Thoracic aorta (tissue), 2 donors: ENCODE data around the gene WDR7. TPM values are rescaled to one million over a fixed set of nuclear protein-coding genes. Genes with fewer than 3 reads are reported as not detected.

Source experiments
- ATAC-seq: fragments of 150-250 bp; one replicate; pipeline ENCODE4 v1.8.0; 2017; ENCODE audit warnings: low read depth; ENCODE audit not compliant: insufficient number of reproducible peaks, low FRiP score
- DNase-seq: peaks from one replicate; pipeline ENCODE4 v3.0.0-alpha.2; 2020; ENCODE audit warnings: low spot score
- H3K27ac ChIP-seq, 2 donors: fragments of 200-600 bp; sonication (generic); 1 replicate in 1 of 2; 2 replicates in 1 of 2; pipeline ENCODE4 v1.5.1; 2016; ENCODE audit warnings: mild to moderate bottlenecking in 2 of 2, moderate library complexity in 2 of 2
- H3K27me3 ChIP-seq: fragments of 200-600 bp; sonication (generic); replicated peaks from 2 replicates; pipeline ENCODE4 v1.6.0; 2016; ENCODE audit warnings: mild to moderate bottlenecking; ENCODE audit not compliant: insufficient read depth
- H3K36me3 ChIP-seq: fragments of 200-600 bp; sonication (generic); one replicate; pipeline ENCODE4 v1.5.1; 2016
- H3K4me1 ChIP-seq, 2 donors: fragments of 200-600 bp; sonication (generic); 1 replicate in 1 of 2; 2 replicates in 1 of 2; pipeline versions ENCODE4 v1.5.1 to v1.6.0; 2016; ENCODE audit warnings: low read depth in 2 of 2, mild to moderate bottlenecking in 1 of 2; ENCODE audit not compliant: control insufficient read depth in 1 of 2
- H3K4me3 ChIP-seq: fragments of 200-600 bp; sonication (generic); 2 replicates; pipeline ENCODE4 v1.5.1; 2016; ENCODE audit warnings: mild to moderate bottlenecking
- H3K9me3 ChIP-seq: fragments of 200-600 bp; sonication (generic); 2 replicates; pipeline ENCODE4 v1.5.1; 2016
- total RNA-seq, 2 donors: library from RNA; depleted of rRNA; stranded (reverse); fragments of >200 nt; gene quantifications; one replicate each; pipeline versions ENCODE4 v1.1.0 to v1.2.3, GENCODE V29; 2016
- TF ChIP-seq, protein P1 (sequence below): fragments of 200-600 bp; sonication (generic); IDR thresholded peaks from one replicate; pipeline ENCODE4 v1.5.1; 2019; ENCODE audit warnings: antibody characterized with exemption

Gene WDR7
- total RNA-seq, 2 donors from 2014 or later, result 33.2 to 73.1 TPM

GRCh38 chr18:56900195-56901094, 249.3 kb downstream of the WDR7 start:
- no peak for ATAC-seq
- no peak for DNase-seq
- no peaks in the 10 kb centered on the region for H3K27me3 ChIP-seq

DNA sequence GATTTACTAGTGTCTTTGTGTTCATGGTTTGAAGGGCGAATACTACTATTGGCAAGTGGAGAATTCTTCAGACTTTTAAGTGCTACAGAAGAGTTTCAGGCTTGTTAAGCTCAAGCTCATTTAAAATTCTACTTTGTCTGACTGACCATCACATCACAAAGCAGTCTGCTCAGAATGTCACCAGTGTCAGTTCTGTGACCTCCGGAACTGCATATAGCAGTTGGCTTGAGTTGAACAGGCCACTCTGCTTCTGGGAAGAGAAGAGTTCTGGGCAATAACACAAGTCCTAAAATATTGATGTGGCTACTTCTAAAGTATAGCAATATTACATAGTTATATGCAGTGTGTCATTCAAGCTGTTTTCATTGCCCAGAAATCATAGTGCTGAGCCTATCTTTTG, 250.8 kb downstream of the WDR7 start:
- Histone ChIP-seq H3K36me3 (no peaks in the 10 kb centered on the region), H3K4me3 (no peak overlapping the region), H3K4me1 (no peaks in the 10 kb centered on the region), H3K27ac (no peak overlapping the region), H3K9me3 (no peaks in the 10 kb centered on the region), H3K27me3 (no peaks in the 10 kb centered on the region)
- ATAC-seq, result no peak
- TF ChIP-seq, protein P1, sequence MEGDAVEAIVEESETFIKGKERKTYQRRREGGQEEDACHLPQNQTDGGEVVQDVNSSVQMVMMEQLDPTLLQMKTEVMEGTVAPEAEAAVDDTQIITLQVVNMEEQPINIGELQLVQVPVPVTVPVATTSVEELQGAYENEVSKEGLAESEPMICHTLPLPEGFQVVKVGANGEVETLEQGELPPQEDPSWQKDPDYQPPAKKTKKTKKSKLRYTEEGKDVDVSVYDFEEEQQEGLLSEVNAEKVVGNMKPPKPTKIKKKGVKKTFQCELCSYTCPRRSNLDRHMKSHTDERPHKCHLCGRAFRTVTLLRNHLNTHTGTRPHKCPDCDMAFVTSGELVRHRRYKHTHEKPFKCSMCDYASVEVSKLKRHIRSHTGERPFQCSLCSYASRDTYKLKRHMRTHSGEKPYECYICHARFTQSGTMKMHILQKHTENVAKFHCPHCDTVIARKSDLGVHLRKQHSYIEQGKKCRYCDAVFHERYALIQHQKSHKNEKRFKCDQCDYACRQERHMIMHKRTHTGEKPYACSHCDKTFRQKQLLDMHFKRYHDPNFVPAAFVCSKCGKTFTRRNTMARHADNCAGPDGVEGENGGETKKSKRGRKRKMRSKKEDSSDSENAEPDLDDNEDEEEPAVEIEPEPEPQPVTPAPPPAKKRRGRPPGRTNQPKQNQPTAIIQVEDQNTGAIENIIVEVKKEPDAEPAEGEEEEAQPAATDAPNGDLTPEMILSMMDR, result no peak
- no peak for DNase-seq

More at GRCh38 chr18:56900195-56901094, 249.3 kb downstream of the WDR7 start:
- no peaks in the 10 kb centered on the region for H3K4me1 ChIP-seq
- H3K4me3 ChIP-seq, result no peak overlapping the region
- H3K36me3 ChIP-seq, result no peaks in the 10 kb centered on the region
- no peaks in the 10 kb centered on the region for H3K9me3 ChIP-seq
- no peak overlapping the region for H3K27ac ChIP-seq
- TF ChIP-seq, protein P1, result no peak

DNA sequence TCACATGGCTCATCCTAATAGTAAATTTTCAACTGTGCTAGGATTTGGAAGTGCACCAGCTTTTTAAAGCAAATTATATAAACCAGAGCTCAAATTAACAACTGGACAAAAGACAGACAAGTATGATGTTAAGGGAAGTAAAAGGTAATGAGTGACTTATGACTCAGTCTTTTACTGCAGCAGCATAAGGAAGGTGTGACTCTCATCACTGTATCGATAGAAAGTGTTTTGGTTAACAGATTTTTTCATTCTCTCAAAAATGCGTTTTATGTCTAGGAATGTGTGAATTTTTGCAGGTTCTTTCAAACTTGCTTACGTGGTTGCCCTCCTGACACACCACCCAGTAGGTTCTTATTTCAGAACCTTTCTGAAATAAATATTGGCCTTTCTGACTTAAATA, 251.5 kb downstream of the WDR7 start:
- no peak for ATAC-seq

DNA sequence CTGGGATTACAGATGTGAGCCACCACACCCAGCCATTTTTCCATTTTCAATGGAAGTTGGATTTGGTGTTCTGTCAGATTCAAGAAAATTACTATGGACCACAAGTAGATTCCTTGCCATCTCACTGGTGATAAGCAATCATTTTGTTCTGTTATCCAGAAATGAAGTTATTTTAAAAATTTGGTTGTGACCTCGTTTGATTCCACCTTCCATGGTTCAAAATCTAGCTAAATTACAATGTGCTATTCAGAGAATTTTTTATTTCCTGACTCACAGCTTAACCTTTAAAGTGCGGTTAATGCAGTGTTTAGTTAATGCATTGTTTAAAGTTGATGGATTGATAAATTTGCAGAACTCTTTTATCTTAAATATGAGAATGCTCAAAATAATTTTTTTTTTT, 252.5 kb downstream of the WDR7 start:
- TF ChIP-seq, protein P1, result no peak
- no peaks in the 10 kb centered on the region for H3K27me3 ChIP-seq

More for the DNA sequence above, 251.5 kb downstream of the WDR7 start:
- Histone ChIP-seq H3K36me3 (no peaks in the 10 kb centered on the region), H3K27ac (no peak overlapping the region), H3K27me3 (no peaks in the 10 kb centered on the region), H3K4me1 (no peaks in the 10 kb centered on the region), H3K9me3 (no peaks in the 10 kb centered on the region), H3K4me3 (no peak overlapping the region)
- TF ChIP-seq, protein P1, result no peak
- DNase-seq, result no peak

GRCh38 chr18:56907771-56908170, 256.6 kb downstream of the WDR7 start:
- no peaks in the 10 kb centered on the region for H3K27me3 ChIP-seq
- no peaks in the 10 kb centered on the region for H3K4me1 ChIP-seq
- TF ChIP-seq, protein P1, result no peak
- H3K36me3 ChIP-seq, result no peaks in the 10 kb centered on the region
- DNase-seq, result no peak
- no peak overlapping the region for H3K4me3 ChIP-seq
- H3K27ac ChIP-seq, result no peak overlapping the region
- ATAC-seq, result no peak
- no peaks in the 10 kb centered on the region for H3K9me3 ChIP-seq

More for the DNA sequence above, 252.5 kb downstream of the WDR7 start:
- ATAC-seq (no peak), DNase-seq (no peak)
- no peaks in the 10 kb centered on the region for H3K4me1 ChIP-seq
- H3K4me3 ChIP-seq, result no peak overlapping the region
- no peaks in the 10 kb centered on the region for H3K9me3 ChIP-seq
- H3K27ac ChIP-seq, result no peak overlapping the region
- H3K36me3 ChIP-seq, result no peaks in the 10 kb centered on the region
